Vagina (tissue), 2 donors: ENCODE results near the gene CRELD1. TPM values are rescaled to one million over a fixed set of nuclear protein-coding genes. Genes with fewer than 3 reads are reported as not detected.
A peak's percentile ranks its signal among the peaks of the same experiment; 100 is the strongest.

Experiments
- DNase-seq, 2 donors: peaks; one replicate each; pipeline ENCODE4 v3.0.0-alpha.2; 2017; ENCODE audit errors: extremely low spot score in 2 of 2
- H3K27ac ChIP-seq: fragments of 200-600 bp; sonication (generic); one replicate; pipeline ENCODE4 v1.5.1; 2019
- H3K27me3 ChIP-seq: fragments of 200-600 bp; sonication (generic); one replicate; pipeline ENCODE4 v1.5.1; 2019
- H3K36me3 ChIP-seq, 2 donors: fragments of 200-600 bp; sonication (generic); one replicate each; pipeline ENCODE4 v1.5.1; 2017 to 2019
- H3K4me1 ChIP-seq: fragments of 200-600 bp; sonication (generic); one replicate; pipeline ENCODE4 v1.5.1; 2019
- H3K4me3 ChIP-seq, 2 donors: fragments of 200-600 bp; sonication (generic); 1 replicate in 1 of 2; 2 replicates in 1 of 2; pipeline ENCODE4 v1.5.1; 2016 to 2019
- H3K9me3 ChIP-seq: fragments of 200-600 bp; sonication (generic); one replicate; pipeline ENCODE4 v1.5.1; 2019
- POLR2A ChIP-seq, 2 donors: fragments of 450-650 bp; IDR thresholded peaks; one replicate each; pipeline ENCODE4 v1.6.1; 2017; ENCODE audit warnings: antibody characterized with exemption in 2 of 2, mild to moderate bottlenecking in 2 of 2, moderate library complexity in 2 of 2
- POLR2AphosphoS5 ChIP-seq, 2 donors: sonication (generic); formaldehyde crosslinking; IDR thresholded peaks; one replicate each; pipeline ENCODE4 v1.9.0; 2017; ENCODE audit warnings: antibody characterized with exemption in 2 of 2, mild to moderate bottlenecking in 2 of 2, low read depth in 1 of 2; ENCODE audit not compliant: insufficient read depth in 1 of 2
- intact Hi-C: fragments of 100-400 bp; cut with DNase I; formaldehyde crosslinking; loops from one replicate; pipeline ENCODE4 v1.15.1; 2023
- total RNA-seq: library from RNA; depleted of rRNA; stranded (reverse); fragments of >200 nt; gene quantifications from one replicate; pipeline ENCODE4 v1.2.3, GENCODE V29; 2016
- TF ChIP-seq, protein P1 (sequence below), 3 experiments: fragments of 450-650 bp in 2 of 3; fragments of 200-600 bp in 1 of 3; sonication (generic) in 1 of 3; IDR thresholded peaks; one replicate each; pipeline ENCODE4 v1.5.1; 2017 to 2019; ENCODE audit warnings: antibody characterized with exemption in 3 of 3, mild to moderate bottlenecking in 2 of 3, moderate library complexity in 2 of 3

The CRELD1 gene
- total RNA-seq, 1 donor from 2014 or later, result 27.0 TPM

- DNase-seq, result no peak
- Histone ChIP-seq H3K4me1 (peaks cover 36% of the 10 kb centered on the region), H3K36me3 (no peaks in the 10 kb centered on the region), H3K4me3 (no peak overlapping the region), H3K27ac (no peak overlapping the region), H3K9me3 (no peaks in the 10 kb centered on the region), H3K27me3 (no peaks in the 10 kb centered on the region)
- TF ChIP-seq, protein P1, sequence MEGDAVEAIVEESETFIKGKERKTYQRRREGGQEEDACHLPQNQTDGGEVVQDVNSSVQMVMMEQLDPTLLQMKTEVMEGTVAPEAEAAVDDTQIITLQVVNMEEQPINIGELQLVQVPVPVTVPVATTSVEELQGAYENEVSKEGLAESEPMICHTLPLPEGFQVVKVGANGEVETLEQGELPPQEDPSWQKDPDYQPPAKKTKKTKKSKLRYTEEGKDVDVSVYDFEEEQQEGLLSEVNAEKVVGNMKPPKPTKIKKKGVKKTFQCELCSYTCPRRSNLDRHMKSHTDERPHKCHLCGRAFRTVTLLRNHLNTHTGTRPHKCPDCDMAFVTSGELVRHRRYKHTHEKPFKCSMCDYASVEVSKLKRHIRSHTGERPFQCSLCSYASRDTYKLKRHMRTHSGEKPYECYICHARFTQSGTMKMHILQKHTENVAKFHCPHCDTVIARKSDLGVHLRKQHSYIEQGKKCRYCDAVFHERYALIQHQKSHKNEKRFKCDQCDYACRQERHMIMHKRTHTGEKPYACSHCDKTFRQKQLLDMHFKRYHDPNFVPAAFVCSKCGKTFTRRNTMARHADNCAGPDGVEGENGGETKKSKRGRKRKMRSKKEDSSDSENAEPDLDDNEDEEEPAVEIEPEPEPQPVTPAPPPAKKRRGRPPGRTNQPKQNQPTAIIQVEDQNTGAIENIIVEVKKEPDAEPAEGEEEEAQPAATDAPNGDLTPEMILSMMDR (IDR thresholded peaks at IDR 0.05), result no peak
- TF ChIP-seq POLR2AphosphoS5 (IDR thresholded peaks at IDR 0.05; ENCODE audit: insufficient read depth in 1 of 2, low read depth in 1 of 2) (no peak), POLR2A (IDR thresholded peaks at IDR 0.05) (no peak)
- intact Hi-C loops, result no loop called here
Measured at GRCh38 chr3:9949626-9950025, 16.0 kb downstream of the CRELD1 start.

DNA sequence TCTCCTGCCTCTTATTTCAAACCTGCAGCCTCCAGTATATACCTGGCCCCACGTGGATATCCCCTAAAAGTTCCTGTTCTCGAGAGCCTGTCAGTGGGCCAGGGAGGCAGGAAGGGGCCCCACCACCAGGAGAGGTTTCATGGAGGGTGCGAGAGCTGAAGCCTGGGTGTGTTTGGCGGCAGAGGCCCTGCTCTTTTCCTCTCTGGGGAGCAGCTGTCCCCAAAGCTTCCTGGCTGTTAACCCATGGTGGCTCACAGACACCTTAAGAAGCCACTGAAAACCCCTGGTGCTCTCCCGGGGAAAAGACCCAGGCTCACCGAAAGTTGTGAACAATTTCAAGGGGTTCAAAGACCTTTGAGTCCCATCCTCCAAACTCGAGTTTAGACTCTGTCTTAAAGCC is 17.5 kb downstream of the CRELD1 start:
- intact Hi-C loops, result no loop called here
- H3K4me1 ChIP-seq, result peaks cover 27% of the 10 kb centered on the region
- no peak for DNase-seq
- TF ChIP-seq POLR2AphosphoS5 (IDR thresholded peaks at IDR 0.05; ENCODE audit: insufficient read depth in 1 of 2, low read depth in 1 of 2) (no peak), POLR2A (IDR thresholded peaks at IDR 0.05) (no peak)
- TF ChIP-seq, protein P1 (IDR thresholded peaks at IDR 0.05), result no peak
- H3K9me3 ChIP-seq, result no peaks in the 10 kb centered on the region
- H3K36me3 ChIP-seq, result no peaks in the 10 kb centered on the region
- H3K27me3 ChIP-seq, result no peaks in the 10 kb centered on the region
- H3K4me3 ChIP-seq, result peak overlapping the region in 1 of 2 donors; percentile 53
- no peak overlapping the region for H3K27ac ChIP-seq

DNA sequence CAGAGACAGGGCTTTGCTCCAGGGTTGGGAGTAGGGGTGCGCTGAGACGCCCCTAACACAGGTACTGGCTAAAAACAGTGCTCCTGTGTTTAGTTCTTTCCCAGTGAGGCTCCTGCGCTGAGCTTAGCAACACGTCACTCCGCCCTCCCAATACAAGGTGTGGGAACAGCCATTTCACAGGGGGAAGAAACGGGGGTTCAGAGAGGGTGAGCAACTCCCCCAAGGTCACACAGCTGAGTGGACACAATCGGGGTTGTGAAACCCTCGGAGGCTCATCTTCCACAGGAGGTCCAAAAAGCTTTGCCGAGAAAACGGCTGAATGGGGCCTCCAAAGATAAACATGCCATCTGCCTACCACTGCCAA is 17.9 kb downstream of the CRELD1 start:
- no peak for TF ChIP-seq POLR2A (IDR thresholded peaks at IDR 0.05)
- TF ChIP-seq POLR2AphosphoS5 (IDR thresholded peaks at IDR 0.05; ENCODE audit: insufficient read depth in 1 of 2, low read depth in 1 of 2), result no peak
- TF ChIP-seq, protein P1 (IDR thresholded peaks at IDR 0.05), result no peak
- H3K4me1 ChIP-seq, result peaks cover 26% of the 10 kb centered on the region
- peak overlapping the region; percentile 46 to 53 for H3K4me3 ChIP-seq
- intact Hi-C loops, result no loop called here
- no peaks in the 10 kb centered on the region for H3K36me3 ChIP-seq
- no peaks in the 10 kb centered on the region for H3K27me3 ChIP-seq
- H3K27ac ChIP-seq, result no peak overlapping the region
- DNase-seq, result no peak
- no peaks in the 10 kb centered on the region for H3K9me3 ChIP-seq

GRCh38 chr3:9951962-9952805 is 18.6 kb downstream of the CRELD1 start, which contains the start of gene PRRT3:
PRRT3 (minus strand) TSS chr3:9952408; CDS start chr3:9950115, 2,293 bp downstream.
- peak within 1 kb of the TSS; percentile 46 to 53 for H3K4me3 ChIP-seq
- no peak for TF ChIP-seq POLR2A (IDR thresholded peaks at IDR 0.05)
- TF ChIP-seq POLR2AphosphoS5 (IDR thresholded peaks at IDR 0.05; ENCODE audit: insufficient read depth in 1 of 2, low read depth in 1 of 2), result no peak
- TF ChIP-seq, protein P1 (IDR thresholded peaks at IDR 0.05), result no peak
- no peaks in the 10 kb centered on the region for H3K27me3 ChIP-seq
- no peak within 1 kb of the TSS for H3K27ac ChIP-seq
- DNase-seq, result no peak
- H3K36me3 ChIP-seq, result no peaks in the 10 kb centered on the region
- intact Hi-C loops, result no loop called here
- no peaks in the 10 kb centered on the region for H3K9me3 ChIP-seq
- H3K4me1 ChIP-seq, result peaks cover 26% of the 10 kb centered on the region

- Histone ChIP-seq H3K27me3 (no peaks in the 10 kb centered on the region), H3K4me1 (peaks cover 11% of the 10 kb centered on the region), H3K36me3 (no peaks in the 10 kb centered on the region), H3K27ac (no peak overlapping the region), H3K9me3 (no peaks in the 10 kb centered on the region), H3K4me3 (no peak overlapping the region)
- DNase-seq, result no peak
- TF ChIP-seq, protein P1 (IDR thresholded peaks at IDR 0.05), result no peak
- TF ChIP-seq POLR2AphosphoS5 (IDR thresholded peaks at IDR 0.05; ENCODE audit: insufficient read depth in 1 of 2, low read depth in 1 of 2) (no peak), POLR2A (IDR thresholded peaks at IDR 0.05) (no peak)
- intact Hi-C loops, result no loop called here
Measured at GRCh38 chr3:9955067-9955502, 21.5 kb downstream of the CRELD1 start.
